HG03045 (cell line): ENCODE data around the gene JUN.

ENCODE experiments used
- ATAC-seq: cut with Tn5 transposase; IDR thresholded peaks from one replicate; pipeline ENCODE4 v1.9.1; 2021; ENCODE audit warnings: mild to moderate bottlenecking, moderate library complexity; ENCODE audit not compliant: unreplicated experiment

Gene JUN

DNA sequence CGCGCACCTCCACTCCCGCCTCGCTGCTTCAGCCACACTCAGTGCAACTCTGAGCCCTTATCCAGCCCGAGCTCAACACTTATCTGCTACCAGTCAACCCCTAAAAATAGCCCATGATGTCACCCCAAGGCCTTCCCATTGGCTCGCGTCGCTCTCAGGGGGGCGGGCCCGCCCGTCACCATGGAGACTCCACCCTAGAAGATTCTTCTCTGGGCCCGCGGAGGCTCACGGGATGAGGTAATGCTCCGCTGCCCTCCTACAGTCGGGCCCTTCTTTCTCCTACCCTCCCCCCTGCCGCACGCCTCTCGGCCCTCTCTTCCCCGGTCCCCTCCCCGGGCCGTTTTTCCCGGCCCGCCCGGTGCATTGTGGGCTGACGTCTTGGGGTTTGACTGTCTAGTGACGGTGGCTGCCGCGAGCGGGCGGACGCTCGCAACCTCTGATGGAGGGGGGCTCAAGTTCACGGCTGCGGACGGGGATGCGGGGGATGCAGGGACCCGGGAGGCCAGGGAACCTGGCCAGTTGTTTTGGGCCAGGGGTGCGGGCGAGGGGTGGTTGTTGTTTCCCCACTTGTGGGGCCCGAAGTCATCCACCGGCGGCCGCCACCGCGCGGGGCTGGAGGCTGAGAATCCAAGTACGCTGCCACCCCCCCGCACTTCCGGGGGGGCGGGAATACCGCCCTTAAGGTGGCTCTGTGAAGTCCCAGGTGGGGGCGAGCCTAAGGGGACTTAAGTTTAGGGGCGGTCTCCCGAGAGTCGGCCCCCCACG is at the start of gene JUN:
JUN (minus strand) TSS at position 55 of the 765 bp plus-strand sequence. CDS start 977 bp downstream, outside the sequence.
- ATAC-seq, result peak; percentile 79

DNA sequence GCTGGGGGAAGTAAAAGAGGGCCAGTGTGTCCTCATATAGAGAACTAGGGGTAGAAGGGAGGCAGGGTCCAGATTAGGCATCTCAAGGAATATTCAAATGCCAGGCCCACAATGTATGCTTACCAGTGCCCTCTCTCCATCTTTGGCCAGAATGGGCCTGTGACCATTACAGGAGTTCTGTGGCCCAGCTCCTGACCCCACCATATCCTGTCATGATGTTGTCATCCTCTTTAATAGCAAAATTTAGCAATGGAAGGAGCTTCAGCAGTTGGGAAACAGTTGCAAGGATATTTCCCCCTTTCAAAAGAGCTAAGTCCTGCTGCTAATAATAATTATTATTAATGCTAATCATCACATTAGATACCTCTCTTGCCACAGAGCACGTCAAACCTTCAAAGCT is 49.3 kb upstream of the JUN start:
- no peak for ATAC-seq

DNA sequence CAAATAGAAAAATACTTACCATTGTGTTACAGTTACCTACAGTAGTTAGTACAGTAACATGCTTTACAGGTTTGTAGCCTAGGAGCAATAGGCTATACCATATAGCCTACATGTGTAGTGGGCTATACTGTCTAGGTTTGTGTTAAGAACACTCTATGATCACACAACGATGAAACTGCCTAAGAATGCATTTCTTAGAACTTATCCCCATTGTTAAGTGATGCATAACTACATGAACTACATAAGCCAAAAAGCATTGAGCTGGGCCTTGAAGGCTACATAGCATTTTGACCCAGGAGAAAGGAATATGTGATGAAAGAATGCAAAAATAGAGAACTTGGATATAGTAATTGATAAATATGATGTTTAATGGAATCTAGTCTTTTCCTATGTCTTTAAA is 46.4 kb upstream of the JUN start:
- no peak for ATAC-seq

DNA sequence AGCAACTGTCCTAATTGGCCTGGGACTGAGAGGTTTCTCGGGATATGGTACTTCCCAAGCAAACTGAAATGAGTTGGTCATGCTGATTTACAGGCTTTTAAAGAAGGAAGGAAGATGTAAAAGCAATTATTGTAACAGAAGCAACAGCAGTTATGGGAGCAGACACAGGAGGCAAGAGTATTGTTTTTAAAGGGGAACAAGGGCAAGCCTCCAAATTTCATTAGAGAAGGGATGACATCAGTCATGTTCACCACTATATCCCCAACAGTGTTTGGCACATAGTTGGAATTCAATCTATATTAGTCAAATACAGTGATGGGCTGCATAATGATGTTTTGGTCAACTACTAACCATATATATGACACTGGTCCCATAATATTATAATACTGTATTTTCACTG is 46.0 kb upstream of the JUN start:
- ATAC-seq, result no peak

DNA sequence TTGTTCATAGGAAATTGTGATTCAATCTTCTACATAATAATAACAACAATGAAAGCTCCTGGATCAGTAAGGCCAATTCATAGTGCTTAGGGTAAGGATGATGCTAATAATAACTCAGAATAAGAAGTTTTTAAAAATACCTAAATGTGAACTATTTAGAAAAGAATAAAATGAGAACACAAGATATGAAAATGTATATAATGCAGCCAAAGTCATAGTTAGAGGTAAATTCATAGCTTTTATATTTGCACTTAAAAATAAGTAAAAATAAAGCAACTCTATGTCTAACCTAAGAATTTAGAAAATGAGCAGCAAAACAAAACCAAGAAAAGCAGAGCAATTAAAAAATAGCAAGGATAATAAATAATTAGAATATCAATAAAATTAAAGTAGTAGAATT is 43.5 kb upstream of the JUN start:
- ATAC-seq, result no peak

DNA sequence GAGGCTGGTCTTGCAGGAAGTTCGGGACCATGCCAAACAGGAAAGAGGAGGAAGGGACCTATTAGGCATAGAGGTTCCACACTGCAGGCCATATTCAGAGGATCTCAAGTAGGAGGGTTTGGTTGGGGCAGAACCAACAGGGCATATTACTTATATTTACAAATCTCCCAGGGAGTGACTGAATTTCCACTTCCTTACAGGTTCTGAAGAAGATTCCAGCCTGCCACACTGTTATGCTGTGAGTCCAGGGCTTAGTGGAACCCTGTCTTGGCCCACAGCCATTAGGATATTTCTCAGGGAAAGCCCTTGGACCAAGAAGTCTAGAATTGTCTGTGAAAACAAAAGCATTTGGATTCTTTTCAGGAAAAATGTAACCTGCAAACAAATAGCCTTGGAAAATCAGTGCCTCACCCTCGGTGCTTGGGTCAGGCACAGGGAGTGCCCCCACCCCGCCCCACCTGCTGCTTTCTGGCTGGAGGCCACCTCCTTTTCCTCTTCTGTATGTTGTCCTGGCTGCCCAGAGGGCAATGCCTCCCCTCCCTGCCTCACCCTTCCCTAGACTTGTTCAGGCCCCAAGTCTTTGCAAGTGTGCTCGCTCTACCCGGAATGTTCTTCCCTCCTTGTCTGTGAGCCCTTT is 41.0 kb upstream of the JUN start:
- no peak for ATAC-seq

DNA sequence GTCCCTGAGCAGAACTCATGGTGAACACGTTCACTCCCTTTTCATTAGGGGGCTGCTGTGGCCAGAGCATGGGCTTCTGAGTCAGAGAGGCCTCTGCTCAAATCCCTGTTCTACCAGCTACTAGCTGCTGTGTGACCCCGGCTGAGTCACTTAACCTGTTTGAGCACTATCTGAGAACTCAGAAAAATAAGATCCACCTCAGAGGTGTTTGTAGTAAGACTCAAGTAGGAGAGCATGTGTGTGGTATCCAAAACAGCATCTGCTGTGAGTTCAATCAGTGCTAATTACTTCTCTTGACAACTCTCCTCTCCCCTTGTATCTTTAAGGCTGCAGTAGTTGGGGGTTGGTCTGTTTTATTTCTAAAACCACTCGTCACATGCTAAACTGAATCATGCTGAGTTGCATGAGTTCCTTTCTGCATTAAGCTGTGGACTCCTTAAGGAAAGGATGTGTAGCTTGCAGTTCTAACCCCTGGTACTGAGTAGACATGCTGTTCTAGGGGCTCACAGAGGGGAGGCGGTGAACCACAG is 39.7 kb upstream of the JUN start:
- ATAC-seq, result no peak

DNA sequence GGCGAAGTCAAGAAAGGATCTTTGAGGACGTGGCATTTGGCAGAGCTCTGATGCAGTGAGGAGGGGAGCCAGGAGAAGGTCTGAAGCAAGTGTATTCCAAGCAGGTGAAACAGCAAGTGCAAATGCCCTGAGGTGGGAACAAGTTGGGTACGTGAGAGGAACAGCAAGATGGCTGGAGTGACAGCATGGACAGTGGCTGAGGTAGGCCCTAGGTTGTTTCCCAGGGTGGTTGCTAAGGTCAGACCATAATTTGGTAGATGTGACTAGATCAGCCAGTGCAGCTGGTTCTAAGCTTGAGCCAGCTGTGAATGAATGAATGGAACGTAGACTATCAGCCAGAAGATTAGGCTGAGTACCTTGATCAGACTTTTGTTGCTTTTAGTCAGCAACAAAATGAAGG is 37.5 kb upstream of the JUN start:
- no peak for ATAC-seq

DNA sequence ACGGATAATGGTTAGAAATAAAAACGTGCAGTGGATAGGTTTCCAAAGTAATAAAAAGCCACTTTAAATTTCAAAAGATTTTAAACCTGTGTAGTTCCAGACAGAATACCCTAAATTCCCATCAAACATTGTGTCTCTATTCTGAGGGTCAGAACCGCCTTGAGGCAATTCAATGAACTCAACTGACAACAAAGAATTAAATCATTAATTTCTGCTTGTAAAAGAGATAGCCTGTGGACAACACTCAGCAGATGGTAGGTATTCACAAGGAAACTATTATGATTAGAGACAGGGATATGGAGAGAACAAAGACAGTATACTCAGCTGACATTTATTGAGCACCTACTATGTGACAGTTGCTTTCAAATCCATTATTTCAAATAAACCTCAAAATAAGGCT is 35.1 kb upstream of the JUN start:
- no peak for ATAC-seq

DNA sequence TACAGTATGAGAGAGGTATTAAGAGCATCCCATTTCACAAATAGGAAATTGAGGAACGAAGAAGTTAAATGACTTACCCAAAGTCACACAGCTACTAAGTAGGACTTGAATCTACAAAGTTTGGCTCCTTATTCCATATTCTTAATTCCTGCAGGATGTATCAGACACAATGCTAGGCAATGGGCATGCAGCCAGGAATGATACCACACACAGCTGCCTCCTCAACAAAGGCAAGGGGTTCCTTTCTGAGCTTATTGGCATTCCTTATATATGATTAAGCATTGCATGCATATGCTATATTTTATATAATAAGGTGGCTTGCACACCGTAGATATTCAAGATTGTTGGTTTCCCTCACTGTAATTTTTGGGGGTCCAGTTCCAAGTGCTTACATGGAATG is 34.2 kb upstream of the JUN start:
- no peak for ATAC-seq

DNA sequence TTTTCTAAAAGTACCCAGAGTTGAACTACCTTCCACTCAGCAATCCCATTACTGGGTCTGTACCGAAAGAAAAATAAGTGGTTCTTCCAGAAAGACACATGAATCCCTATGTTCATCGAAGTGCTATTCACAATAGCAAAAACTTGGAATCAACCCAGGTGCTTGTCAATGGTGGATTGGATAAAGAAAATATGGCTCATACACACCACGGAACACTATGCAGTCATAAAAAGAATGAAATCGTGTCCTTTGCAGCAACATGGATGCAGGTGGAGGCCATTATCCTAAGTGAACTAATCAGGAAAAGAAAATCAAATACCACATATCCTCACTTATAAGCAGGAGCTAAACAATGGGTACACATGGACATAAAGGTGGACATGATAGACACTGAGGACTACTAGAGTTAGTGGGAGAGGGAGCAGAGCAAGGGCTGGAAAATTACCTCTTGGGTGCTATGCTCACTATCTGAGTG is 32.9 kb upstream of the JUN start:
- ATAC-seq, result no peak

DNA sequence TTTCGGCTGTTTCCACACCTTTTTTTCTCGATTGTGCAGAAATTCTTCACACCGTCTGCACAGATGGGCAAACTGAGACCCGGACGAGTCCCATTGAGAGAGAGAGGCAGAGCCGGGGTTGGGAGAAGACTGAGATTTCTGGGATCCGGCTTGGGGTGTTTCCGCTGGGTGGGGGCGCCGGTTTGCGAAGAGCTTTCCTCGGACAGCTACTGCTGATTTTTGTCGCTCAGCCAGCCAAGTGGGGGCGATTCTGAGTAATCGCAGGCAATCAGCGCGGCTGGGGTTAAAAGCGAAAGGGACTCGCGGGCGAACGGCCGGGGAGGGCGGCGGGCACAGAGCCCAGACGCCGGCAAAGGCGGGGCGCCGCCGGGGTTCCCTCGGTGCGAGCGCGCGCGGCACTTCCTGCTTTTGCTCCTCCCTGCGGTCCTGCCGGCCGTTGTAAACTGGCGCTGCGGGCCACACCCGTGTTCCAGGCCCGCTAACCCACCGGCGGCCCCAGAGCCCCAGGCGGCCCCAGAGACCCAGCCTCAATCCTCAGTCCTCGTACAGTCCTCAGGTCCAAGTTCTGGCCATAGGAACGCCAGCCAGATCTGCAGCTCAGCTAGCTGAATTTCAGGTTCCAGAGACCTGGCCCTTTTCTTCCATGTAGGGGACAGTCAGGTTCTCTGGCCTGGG is 32.4 kb upstream of the JUN start:
- ATAC-seq, result peak; percentile 87

DNA sequence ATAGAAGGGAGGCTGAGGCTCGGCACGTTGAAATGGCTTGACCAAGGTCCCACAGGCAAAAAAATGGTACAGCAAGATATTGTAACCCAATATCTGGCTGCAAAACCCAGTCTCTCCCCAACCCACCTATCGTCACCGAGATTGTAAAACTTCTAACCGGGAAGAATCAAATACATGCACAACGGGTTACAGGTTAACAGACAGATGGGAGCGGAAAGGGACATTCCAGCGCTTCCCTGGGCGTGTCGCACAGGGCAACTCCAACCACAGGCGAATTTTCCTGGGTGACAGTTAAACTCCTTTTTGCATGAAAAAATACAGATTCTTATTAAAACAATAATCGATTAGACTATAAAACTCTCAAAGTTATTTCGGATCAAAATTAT is 31.8 kb upstream of the JUN start:
- ATAC-seq, result peak; percentile 18

DNA sequence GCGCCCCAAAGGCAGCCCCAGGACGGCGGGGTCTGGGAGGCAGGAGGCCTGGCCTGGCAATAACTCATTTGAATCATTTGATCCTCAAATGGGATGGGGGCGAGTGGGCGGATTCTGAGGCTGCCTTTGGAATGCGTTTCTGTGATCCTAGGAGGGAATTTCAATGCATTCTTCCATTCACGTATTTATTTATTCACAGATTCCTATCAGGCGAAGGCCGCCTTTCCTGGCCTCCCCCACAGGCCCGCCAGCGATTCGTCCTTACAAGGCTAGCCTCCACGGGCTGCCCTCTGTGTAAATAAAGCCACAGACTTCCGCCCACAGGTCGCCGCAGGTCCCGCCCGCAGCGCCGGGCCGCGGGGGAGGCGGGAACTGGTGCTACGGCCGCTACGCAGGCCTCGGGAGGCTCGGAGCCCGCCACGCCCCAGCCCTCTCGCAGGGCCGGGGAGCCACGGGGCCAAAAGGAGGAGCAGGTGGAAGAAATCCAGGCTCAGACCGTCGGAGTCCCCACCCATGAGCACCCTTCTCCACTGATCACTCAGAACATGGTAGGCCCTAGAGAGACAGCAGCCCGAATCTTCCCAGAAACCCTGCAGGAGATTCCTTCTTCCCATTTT is 31.3 kb upstream of the JUN start:
- ATAC-seq, result peak; percentile 58

DNA sequence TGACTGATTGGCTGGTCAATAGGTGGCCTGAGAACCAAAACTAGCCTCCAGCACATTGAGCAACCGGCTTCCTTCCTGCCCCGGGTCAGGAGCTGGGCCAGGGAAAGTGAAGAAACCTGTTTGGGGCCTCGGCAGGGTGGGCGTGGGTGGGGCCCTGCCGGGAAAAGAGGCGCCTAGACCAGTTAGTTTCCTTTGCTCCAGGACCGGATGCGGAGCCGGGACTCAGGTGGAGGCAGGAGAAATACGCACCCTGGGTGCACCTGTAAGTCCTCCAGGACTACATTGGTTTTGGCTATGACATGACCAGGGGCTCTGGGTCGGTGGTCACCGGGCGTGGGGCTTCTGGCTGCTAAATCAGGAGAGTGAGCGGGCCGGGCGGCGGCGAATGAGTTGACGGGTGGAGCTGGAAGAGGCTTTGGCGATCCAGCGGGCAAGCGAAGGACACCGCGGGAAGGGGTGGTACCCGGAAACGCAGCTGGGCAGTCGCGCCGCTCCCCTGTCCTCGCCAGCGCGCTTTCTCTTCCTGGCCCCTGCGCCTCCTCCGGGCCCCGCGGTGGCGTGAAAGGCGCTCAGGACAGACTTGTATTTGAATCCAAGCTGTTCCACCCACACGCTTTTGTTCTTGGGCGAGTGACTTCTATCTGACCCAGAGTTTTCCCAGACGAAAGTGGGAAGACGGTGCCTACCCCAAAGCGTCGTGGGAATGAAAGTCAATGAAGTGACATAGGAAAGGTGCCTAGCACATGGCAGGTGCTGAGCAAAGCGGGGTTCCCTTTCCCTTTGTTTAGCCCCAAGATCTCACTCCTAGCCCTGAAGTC is 30.6 kb upstream of the JUN start:
- ATAC-seq, result no peak

DNA sequence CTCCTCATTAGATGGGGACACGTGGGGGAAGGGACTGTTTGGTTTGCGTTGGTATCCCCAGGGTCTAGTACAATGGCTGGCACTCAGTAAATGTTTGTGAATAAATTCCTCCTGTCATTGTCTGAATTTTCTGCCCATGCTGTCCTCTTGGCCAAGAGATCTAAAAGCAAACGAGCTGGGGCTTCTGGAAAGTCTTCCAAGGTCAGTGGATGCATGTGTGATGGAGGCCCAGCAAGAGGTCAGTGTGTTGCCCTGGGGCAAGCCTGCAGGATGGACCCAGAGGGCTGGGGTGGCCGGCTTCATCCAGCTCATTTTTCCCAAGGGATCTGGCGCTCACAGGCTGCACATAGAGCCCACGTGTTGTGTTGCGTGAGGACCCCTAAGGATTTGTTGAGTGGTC is 30.0 kb upstream of the JUN start:
- ATAC-seq, result no peak

DNA sequence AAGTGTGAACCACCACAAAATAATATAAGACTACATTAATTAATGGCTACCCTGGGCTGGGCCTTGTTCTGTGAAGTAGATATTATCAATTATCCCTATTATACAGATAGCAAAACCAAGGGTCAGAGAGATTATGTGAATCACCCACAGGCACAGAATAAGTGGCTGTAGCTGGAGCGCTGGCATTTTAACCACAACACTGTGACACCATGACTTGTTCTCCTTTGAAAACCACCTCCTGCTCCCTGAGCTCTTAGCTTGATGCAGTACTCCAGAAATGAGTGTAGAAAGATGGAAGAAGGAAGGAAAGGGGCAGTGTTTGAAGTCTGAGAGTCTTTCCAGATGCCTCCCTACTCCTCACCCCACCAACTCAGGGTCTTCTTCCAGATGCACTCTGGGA is 29.5 kb upstream of the JUN start:
- ATAC-seq, result no peak

DNA sequence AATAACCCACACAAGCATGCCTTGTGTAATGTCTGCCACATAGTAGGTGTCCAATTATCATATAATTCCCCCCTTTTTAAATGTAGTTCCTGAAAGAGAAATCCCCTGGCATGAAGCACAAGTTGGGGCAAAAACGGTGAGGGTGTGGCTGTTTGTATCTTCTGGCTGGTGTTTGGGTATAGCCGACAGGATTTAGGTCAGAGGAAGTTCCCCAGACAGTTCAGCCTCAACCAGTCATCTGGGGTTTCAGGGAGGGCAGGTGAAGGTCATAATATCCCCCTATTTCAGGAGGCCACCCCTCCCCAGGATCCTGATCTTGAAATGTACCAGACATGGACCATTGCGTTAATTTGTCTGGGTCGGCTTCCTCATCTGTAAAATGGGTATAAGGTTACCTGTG is 29.1 kb upstream of the JUN start:
- no peak for ATAC-seq

DNA sequence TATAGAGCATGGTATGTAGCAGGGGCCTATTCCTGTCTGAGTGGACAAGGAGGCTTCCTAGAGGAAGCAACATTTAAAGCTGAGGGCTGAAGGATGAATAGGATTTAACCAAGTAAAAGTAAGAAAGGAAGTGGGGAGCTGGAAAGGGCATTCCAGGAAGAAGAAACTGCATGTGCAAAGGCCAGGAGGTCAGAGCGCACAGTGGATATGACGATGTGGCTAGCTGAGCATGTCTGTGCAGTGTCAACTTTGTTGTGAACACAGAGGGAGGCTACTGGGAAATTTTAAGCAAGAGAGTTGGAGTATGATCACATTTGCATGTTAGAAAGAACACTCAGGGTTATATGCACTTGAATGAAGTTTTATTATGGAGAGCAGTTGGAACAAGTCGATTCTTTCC is 28.6 kb upstream of the JUN start:
- ATAC-seq, result no peak

DNA sequence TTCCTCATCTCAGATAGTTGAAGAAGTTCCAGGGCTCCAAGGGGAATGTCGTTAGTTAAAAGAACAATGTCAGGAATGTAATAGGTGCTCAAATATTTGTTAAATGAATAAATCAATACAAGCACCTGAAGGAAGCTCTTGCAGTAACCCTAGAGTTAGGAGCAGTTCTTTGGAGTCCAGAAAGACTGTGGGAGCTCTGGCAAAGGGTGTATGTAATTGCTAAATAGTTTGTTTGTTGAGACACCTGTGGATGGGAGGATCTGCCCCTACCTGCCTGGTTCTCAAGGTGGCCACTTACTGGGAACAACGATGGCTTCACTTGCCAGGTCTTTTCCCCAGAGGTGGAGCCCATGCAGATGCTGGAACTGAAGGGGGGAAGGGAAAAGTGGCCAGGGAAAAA is 27.5 kb upstream of the JUN start:
- no peak for ATAC-seq
